Panc1 (cell line): ENCODE measurements around the gene PIGW.

ENCODE experiments used
- CTCF ChIP-seq: fragments of 450-650 bp; IDR thresholded peaks from 2 replicates; pipeline ENCODE4 v1.5.1; 2017; ENCODE audit warnings: mild to moderate bottlenecking
- REST ChIP-seq, 2 experiments: IDR thresholded peaks; 2 replicates each; pipeline ENCODE4 v1.6.1; 2011 to 2012; ENCODE audit warnings: low read depth in 2 of 2, control low read depth in 1 of 2, low read length in 1 of 2, mild to moderate bottlenecking in 1 of 2, moderate library complexity in 1 of 2; ENCODE audit not compliant: insufficient read depth in 1 of 2

- TF ChIP-seq CTCF (no peak), REST (IDR thresholded peaks at IDR 0.05; ENCODE audit: insufficient read depth in 1 of 2, low read depth in 2 of 2, low read length in 1 of 2) (no peak)
Observed at GRCh38 chr17:36511216-36511615, 23.6 kb upstream of the PIGW start.
